ENCODE measurements around the gene CFAP410. TPM values are rescaled to one million over a fixed set of nuclear protein-coding genes. Genes with fewer than 3 reads are reported as not detected.

CFAP410 gene
- total and polyA plus RNA-seq, 2 donors from 2014 or later: 23.3 to 45.3 TPM

DNA sequence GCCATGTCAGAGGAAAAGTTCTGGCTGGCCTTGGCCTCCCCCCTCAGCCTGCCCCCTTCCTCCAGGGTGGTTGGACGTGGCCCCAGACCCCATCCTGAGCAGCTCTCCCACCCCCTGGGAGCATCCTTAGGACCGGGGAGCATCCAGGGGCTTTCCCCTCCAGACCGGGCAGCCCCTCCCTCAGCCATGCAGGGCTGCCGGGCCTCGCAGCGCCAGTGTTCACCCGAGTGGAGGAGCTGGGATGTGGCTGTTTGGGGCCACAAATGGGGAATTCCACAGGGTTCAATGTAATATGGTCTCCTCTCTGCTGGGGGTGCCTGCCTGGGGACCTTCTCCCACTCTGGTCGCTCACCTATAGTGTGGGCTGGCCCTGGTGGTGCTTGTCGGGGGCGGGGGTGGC is 43.5 kb downstream of the CFAP410 start:
- Histone ChIP-seq H3K9ac (ENCODE audit: low read length in 3 of 3) (no peak overlapping the region), H3K4me1 (ENCODE audit: control insufficient read depth in 2 of 3, insufficient read depth in 2 of 3, low read depth in 1 of 3, low read length in 3 of 3) (peaks cover 0 to 17% (median 0%) of the 10 kb centered on the region in 3 donors), H3K4me3 (ENCODE audit: low read length in 3 of 3) (no peak overlapping the region), H3K27me3 (ENCODE audit: control insufficient read depth, insufficient read depth, low read length) (no peaks in the 10 kb centered on the region), H3K27ac (ENCODE audit: low read depth in 2 of 2, low read length in 2 of 2) (no peak overlapping the region), H3K9me3 (ENCODE audit: control insufficient read depth in 2 of 3, insufficient read depth in 1 of 3, low read length in 3 of 3) (no peaks in the 10 kb centered on the region), H3K36me3 (ENCODE audit: control insufficient read depth in 2 of 3, insufficient read depth in 3 of 3, low read length in 3 of 3) (no peaks in the 10 kb centered on the region)
- intact Hi-C loops (cut with DNase I): no loop called here
- DNase-seq (peak in 2 of 5 donors; percentile 27 to 52), FAIRE-seq (no peak)
- TF ChIP-seq, protein P1, sequence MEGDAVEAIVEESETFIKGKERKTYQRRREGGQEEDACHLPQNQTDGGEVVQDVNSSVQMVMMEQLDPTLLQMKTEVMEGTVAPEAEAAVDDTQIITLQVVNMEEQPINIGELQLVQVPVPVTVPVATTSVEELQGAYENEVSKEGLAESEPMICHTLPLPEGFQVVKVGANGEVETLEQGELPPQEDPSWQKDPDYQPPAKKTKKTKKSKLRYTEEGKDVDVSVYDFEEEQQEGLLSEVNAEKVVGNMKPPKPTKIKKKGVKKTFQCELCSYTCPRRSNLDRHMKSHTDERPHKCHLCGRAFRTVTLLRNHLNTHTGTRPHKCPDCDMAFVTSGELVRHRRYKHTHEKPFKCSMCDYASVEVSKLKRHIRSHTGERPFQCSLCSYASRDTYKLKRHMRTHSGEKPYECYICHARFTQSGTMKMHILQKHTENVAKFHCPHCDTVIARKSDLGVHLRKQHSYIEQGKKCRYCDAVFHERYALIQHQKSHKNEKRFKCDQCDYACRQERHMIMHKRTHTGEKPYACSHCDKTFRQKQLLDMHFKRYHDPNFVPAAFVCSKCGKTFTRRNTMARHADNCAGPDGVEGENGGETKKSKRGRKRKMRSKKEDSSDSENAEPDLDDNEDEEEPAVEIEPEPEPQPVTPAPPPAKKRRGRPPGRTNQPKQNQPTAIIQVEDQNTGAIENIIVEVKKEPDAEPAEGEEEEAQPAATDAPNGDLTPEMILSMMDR (IDR thresholded peaks at IDR 0.05; ENCODE audit: borderline replicate concordance, extremely low read depth, insufficient read depth): no peak

DNA sequence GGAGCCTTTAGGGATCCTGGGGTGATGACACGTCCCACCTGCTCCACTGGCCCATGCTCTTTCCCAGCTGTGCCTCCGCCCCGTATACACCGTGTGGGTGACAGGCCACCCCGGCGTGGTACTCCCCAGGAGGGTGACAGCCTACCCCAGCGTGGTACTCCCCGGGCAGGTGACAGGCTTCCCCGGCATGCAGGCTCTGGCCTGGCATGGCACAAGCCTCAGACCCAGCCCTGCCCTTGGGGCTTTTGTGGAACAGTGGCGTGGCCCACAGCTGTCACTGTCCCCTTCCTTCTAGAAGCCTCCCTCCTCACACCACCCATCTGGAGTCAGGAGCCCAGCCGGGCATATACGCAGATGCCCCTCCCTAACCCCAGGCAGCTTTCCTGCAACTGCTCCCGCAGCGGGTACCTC is 44.0 kb downstream of the CFAP410 start:
- Histone ChIP-seq H3K9me3 (ENCODE audit: control insufficient read depth in 2 of 3, insufficient read depth in 1 of 3, low read length in 3 of 3) (no peaks in the 10 kb centered on the region), H3K9ac (ENCODE audit: low read length in 3 of 3) (no peak overlapping the region), H3K36me3 (ENCODE audit: control insufficient read depth in 2 of 3, insufficient read depth in 3 of 3, low read length in 3 of 3) (no peaks in the 10 kb centered on the region), H3K4me1 (ENCODE audit: control insufficient read depth in 2 of 3, insufficient read depth in 2 of 3, low read depth in 1 of 3, low read length in 3 of 3) (peaks cover 0 to 17% (median 0%) of the 10 kb centered on the region in 3 donors), H3K4me3 (ENCODE audit: low read length in 3 of 3) (no peak overlapping the region), H3K27me3 (ENCODE audit: control insufficient read depth, insufficient read depth, low read length) (no peaks in the 10 kb centered on the region), H3K27ac (ENCODE audit: low read depth in 2 of 2, low read length in 2 of 2) (no peak overlapping the region)
- intact Hi-C loops (cut with DNase I): no loop called here
- peak in 1 of 5 donors; percentile 40 for DNase-seq
- TF ChIP-seq, protein P1 (IDR thresholded peaks at IDR 0.05; ENCODE audit: borderline replicate concordance, extremely low read depth, insufficient read depth): no peak
- FAIRE-seq: no peak

DNA sequence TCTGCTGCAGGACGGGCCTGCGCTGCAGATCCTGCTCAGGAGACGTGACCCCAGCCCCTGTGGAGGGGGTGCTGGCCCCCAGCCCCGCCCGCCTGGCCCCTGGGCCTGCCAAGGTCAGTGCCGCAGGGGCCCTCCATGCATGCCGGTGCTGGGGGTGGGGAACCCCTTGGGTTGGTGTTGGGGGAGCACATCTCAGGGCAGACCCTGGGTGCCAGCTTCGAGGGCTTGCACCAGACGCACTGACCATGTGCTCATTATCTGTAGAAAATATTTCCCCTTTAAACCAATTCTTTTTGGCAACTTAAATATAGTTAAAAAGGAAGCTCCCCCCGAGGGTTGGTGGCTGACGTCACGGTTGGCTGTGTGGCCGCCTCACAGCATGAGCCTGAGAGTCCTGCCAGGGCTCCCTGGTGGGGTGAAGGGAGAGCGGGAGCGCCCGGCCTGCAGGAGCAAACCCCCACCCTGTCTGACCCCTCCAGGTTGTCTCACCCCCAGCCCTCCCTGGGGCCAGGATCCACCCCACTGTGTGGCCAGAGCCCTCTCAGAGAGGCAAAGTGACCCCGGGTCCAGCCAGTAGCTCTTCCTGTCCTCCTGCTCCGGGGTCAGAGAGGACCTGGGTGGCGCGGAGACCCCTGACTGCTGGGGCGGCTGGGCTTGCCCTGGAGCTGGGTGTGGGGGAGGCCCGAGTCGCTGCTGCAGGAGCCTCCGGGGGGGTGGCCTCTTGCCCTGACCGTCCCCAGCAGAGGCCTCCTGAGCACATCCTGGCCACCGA is 44.6 kb downstream of the CFAP410 start:
- Histone ChIP-seq H3K9ac (ENCODE audit: low read length in 3 of 3) (no peak overlapping the region), H3K27me3 (ENCODE audit: control insufficient read depth, insufficient read depth, low read length) (no peaks in the 10 kb centered on the region), H3K27ac (ENCODE audit: low read depth in 2 of 2, low read length in 2 of 2) (no peak overlapping the region), H3K4me3 (ENCODE audit: low read length in 3 of 3) (no peak overlapping the region), H3K4me1 (ENCODE audit: control insufficient read depth in 2 of 3, insufficient read depth in 2 of 3, low read depth in 1 of 3, low read length in 3 of 3) (peaks cover 0 to 17% (median 0%) of the 10 kb centered on the region in 3 donors), H3K36me3 (ENCODE audit: control insufficient read depth in 2 of 3, insufficient read depth in 3 of 3, low read length in 3 of 3) (no peaks in the 10 kb centered on the region), H3K9me3 (ENCODE audit: control insufficient read depth in 2 of 3, insufficient read depth in 1 of 3, low read length in 3 of 3) (no peaks in the 10 kb centered on the region)
- TF ChIP-seq, protein P1 (IDR thresholded peaks at IDR 0.05; ENCODE audit: borderline replicate concordance, extremely low read depth, insufficient read depth): no peak
- intact Hi-C loops (cut with DNase I): no loop called here
- DNase-seq: peak in 4 of 5 donors; percentile 30 to 92 (median 54)
- no peak for FAIRE-seq

Measured in kidney (tissue), 14 donors.